ENCODE results near the gene PLOD2.

The PLOD2 gene

DNA sequence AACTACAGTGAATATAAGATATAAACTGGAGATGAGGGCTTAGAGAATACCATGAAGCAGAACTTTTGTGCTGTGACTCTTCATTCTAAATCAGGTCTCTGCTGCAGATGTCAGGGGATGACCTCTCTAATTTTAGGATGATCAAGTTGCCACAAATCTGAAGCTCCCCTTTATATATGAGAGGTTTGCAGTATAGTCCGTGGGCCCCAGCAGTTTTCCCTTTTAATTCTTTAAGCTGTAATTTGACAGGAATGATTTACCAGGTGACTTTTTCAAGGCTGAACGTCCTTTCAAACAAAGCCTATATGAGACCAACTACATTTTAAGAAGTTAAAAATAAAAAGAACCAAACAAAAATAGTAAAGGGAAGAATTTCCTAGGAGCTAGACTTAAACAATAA, 4.9 kb upstream of the PLOD2 start:
- DNase-seq, result no peak

DNA sequence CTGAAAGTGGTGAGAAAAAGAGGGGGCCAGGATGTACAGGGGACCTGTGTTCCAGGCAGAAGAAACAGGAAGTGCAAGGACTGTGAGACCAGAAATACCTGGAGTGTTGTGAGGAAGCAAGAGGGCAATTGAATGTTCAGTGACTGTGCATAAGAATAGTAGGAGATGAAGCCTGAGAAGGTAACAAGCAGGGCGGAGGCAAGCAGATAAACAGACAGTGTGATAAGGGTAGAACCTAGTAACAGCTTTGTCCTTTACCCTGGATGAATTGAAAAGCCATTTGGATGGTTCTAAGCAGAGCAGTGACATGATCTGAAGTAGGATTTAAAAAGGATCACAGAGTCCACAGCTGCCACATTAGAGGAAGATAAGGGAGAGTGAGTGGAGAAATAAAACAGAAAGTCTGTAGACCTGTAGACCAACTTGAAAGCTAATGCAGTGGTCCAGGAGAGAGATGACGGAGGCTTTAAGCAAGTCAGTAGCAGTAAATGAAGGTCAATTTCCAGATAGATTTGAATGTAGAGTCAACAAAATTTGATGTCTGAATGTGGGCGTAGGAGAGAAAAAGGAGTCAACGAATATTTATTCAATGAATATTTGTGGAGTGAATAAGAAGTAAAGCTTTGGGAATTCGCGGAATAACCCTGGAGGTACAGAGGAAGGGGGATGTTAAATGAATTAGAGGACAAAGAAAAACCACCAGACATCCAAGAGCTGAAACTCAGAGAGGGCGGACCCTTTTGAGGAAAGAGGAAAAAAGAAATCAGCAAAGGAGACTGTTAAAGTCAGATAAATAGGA, 4.2 kb upstream of the PLOD2 start:
- no peak for DNase-seq

DNA sequence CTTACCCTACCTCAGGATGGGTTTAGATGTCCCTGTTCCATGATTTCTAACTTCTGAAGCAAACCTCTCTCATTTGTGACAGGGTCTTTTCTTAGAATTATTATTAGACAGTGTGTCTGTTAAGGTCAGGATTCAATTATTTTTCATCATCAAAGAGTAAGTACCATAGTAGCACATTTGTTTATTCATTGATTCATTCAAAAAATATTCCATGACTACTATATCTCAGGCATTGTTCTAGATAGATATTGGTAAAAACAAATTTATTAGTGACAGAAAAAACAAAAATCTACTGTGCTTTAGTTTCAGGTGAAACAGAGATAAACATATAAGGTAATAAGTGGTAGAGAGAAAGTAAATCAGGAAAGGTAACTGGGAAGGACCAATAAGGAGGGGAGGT, 3.5 kb upstream of the PLOD2 start:
- DNase-seq, result no peak

DNA sequence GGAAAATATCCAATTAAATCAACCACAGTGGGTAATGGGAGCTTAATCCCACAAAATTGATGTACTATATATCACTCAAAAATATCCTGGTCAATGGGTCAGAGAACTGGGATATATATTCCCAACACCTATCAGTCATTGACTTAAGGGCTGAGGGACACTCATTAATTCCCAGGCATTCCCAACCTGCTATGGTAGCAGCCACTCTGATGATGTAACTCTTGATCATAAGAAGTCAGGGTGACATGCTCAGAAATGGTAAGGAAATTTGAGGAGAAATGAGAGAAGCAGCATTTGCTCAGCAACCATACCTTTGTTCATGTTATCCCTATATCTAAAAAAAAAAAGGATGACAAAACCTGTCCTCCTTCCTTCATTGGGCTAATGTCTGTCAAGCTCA, 3.1 kb upstream of the PLOD2 start:
- no peak for DNase-seq

GRCh38 chr3:146163584-146163983, 2.6 kb upstream of the PLOD2 start:
- no peak for DNase-seq

DNA sequence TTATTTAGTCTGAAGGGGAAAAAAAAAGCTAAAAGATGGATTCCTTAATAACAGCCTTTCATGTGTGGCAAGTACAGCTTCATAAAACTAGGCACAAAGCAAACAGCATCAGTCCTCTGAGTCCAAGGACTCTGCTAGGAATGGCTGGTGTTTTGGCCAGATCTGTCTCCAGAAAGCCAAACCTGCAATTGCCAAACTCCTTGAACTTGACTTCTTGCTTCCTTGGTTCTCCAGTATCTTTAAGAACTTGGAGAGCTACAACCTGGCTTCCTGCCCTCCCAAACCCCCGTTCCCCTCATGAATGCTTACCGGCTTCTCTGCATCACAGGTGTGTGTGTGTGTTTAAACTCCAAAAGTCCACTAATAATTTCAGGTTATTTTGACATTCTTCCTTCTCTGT, 1.6 kb upstream of the PLOD2 start:
- DNase-seq, result no peak

- DNase-seq, result no peak
Observed at GRCh38 chr3:146161663-146162002, 649 bp upstream of the PLOD2 start.

- peak; percentile 67 for DNase-seq
Observed at GRCh38 chr3:146160321-146160963, 542 bp downstream of the PLOD2 start.

DNA sequence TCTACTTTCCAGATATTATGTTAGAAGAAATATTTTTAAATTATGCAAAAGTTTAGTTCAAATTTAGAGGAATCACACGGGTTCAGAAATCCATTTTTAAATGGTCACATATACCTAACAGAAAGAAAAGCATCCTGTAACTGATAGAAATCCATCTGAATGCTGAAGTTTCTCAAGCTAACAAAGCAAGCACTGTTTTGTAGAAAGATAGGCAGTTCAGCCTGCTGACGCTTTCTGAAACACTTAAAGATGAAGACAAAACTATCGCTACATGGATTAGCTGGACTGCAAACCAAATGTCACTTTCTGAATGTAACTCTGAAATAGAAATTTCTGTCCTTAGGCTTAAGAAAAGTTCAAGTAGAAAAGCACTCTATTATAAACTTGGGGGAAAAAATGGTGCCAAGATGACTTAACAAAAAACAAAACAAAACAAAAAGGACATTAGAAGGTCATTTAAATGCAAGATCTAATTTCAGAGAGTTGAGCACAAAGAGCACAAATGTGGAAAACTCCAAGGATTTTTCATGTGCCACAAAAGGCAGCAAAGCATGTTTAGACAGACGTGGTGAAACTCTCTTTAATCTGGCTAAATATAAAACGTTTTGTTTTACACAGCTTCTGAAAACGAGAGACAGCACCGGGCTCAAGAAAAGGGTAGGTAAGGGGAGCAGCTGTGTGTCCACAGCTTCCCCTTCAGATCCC, 1.2 kb downstream of the PLOD2 start:
- no peak for DNase-seq

- DNase-seq, result no peak
Observed at GRCh38 chr3:146159037-146159436, 1.9 kb downstream of the PLOD2 start.

DNA sequence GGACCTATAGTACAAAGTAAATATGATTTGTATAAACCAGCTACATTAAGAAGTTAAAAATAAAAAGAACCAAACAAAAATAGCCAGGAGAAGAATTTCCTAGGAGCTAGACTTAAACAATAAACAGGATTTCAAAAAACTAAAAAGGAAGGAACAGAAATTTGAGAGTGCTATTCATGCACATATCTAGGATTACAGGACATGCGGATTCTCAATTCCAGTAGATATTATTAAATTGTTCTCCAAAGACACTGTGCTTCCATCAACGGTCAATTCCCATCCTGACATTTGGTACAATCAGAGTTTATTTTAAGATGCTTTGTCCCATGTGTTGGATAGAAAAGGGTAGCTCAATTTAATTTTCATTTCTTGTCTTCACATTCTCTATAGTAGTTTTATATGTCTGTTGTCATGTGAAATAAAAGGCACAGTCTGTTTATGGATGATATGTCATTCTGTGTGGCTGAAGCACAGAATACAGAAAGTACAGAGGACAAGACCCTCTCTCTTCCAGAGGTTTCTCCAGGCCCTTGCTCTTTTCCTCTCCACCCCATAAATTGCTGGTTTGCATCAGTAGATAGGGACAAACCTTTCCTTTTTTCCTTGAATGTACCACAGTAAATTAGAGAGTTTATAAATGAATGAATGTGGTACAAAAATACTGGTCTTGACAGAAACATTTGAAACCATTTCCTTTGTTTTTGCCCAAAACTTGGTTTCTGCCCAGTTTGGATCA, 3.5 kb downstream of the PLOD2 start:
- no peak for DNase-seq

GRCh38 chr3:146156666-146157314, 4.2 kb downstream of the PLOD2 start:
- no peak for DNase-seq

GRCh38 chr3:146156095-146156494, 4.9 kb downstream of the PLOD2 start:
- no peak for DNase-seq

- no peak for DNase-seq
Observed at GRCh38 chr3:146154995-146155394, 6.0 kb downstream of the PLOD2 start.

- DNase-seq, result no peak
Observed at GRCh38 chr3:146154316-146154715, 6.7 kb downstream of the PLOD2 start.

DNA sequence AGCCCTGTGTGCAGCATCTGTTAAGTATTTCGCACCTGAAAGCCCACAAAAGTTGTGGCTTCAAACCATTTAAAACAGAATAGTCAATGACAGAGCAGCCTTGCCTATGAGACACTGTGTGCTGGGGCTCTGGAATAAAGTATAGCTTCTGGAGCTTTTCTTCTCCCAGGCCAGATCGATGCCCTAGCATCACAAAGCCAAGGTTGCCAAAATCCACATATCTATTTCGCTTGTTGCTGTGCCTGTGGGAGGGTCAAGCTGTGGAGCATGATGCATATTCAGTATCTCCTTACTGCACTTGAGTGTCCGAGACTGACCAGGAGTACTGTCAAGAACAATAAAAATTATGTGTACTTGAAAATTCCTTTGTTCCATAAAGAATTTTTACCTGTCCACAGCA, 7.6 kb downstream of the PLOD2 start:
- no peak for DNase-seq

DNA sequence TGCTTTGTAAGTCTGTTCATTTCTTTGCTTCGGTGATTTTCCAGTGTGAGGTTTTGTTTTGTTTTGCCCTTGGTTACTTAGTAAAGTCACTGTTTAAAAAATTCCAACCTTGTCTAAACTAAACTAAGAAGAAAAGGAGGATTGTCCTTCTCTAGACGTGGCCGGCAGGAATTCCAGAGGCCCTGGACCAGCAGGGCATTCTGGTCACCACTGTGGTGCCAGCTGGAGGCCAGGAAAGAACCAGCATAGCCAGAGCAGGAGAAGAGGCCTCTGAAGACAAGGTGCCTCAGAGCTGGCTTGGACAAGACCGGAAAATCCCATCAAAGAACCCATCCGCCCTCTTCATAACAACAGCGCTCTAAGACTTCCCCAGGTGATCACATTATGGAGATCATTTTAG, 8.2 kb downstream of the PLOD2 start:
- DNase-seq, result no peak

DNA sequence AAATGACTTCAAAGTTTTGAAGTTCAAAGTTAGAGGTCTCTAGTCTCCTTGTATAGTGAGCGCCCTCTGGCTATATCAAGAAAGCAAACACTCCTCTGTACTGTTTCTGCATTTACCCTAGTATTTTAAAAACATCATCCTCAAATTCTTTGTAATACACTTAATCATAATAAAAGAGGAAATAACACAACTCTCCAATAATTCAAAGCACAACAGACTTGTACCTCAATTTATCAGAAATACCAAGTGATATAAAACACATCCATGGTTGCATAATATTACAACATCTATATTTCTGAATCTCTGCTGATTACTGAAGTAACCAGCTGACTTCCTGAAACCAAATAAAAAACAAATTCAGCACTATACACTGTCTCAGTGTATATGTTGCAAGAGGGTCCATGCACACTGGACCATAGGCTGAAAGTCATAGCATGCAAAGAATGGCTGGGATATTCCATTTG, 12.5 kb downstream of the PLOD2 start:
- DNase-seq, result no peak

DNA sequence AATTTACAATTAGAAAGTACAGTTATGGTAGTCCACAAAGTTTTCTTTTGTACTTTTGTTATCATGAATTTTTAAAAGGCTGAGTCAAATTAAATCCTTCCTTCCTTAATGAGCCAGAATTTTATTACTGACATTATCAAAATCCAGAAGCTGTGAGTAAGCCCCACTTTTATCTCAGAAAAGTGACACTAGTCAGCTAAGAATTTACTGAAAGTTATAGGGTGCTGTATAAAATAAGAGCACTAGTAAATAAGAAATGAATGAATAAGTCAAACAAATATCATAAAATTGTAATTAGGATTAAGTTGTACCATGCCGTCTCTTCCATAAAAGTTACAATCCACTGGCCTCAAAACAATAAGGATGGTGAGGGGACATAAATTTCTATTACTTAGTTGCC, 15.3 kb downstream of the PLOD2 start:
- DNase-seq, result no peak

- no peak for DNase-seq
Observed at GRCh38 chr3:146142757-146143156, 18.2 kb downstream of the PLOD2 start.

GRCh38 chr3:146139586-146140110, 21.3 kb downstream of the PLOD2 start:
- no peak for DNase-seq

- no peak for DNase-seq
Observed at GRCh38 chr3:146138902-146139301, 22.1 kb downstream of the PLOD2 start.

- no peak for DNase-seq
Observed at GRCh38 chr3:146136647-146137046, 24.3 kb downstream of the PLOD2 start.
